Prostate gland (tissue), 2 donors: ENCODE measurements around the gene EVPLL.
"Not testable (repeated sequence)": the region's sequence is repeated elsewhere in the genome, so short reads cannot be mapped to it uniquely, and the experiment has no call there.

Source experiments
- CTCF ChIP-seq, 4 experiments: fragments of 200-600 bp in 2 of 4; fragments of 450-650 bp in 2 of 4; sonication (generic) in 2 of 4; IDR thresholded peaks; 1 replicate in 3 of 4; 2 replicates in 1 of 4; pipeline ENCODE4 v1.5.1; 2016 to 2019; ENCODE audit warnings: antibody characterized with exemption in 4 of 4, mild to moderate bottlenecking in 2 of 4, moderate library complexity in 2 of 4
- POLR2A ChIP-seq: fragments of 450-650 bp; IDR thresholded peaks from one replicate; pipeline ENCODE4 v1.6.1; 2016; ENCODE audit warnings: antibody characterized with exemption, mild to moderate bottlenecking

GRCh38 chr17:18411377-18411864 is 33.8 kb downstream of the EVPLL start:
- not testable (repeated sequence) for TF ChIP-seq CTCF (IDR thresholded peaks at IDR 0.05); POLR2A
